Stimulated activated CD8-positive, alpha-beta memory T cell treated with anti-CD3 and anti-CD28 coated beads, Interleukin-12 subunit alpha, Interleukin-12 subunit beta, amount 100 ng/mL, for 24 hours (primary cell): Measurements from ENCODE around the gene SPOCK2.
A peak's percentile ranks its signal among the peaks of the same experiment; 100 is the strongest.

Source experiments
- DNase-seq: peaks from one replicate; pipeline ENCODE4 v3.0.0-alpha.2; 2020; ENCODE audit errors: extremely low read depth

Gene SPOCK2

GRCh38 chr10:72058347-72058898 is 29.9 kb downstream of the SPOCK2 start:
- no peak for DNase-seq

GRCh38 chr10:72056932-72057751 is 31.2 kb downstream of the SPOCK2 start:
- DNase-seq = no peak

- no peak for DNase-seq
Measured at GRCh38 chr10:72056113-72056512, 32.2 kb downstream of the SPOCK2 start.

GRCh38 chr10:72053690-72054089 is 34.7 kb downstream of the SPOCK2 start:
- DNase-seq = no peak

- DNase-seq = no peak
Measured at GRCh38 chr10:72050873-72051272, 37.5 kb downstream of the SPOCK2 start.

GRCh38 chr10:72049969-72050781 is 38.2 kb downstream of the SPOCK2 start:
- no peak for DNase-seq

- DNase-seq = no peak
Measured at GRCh38 chr10:72049472-72049871, 38.9 kb downstream of the SPOCK2 start.

GRCh38 chr10:72048450-72049124 is 39.8 kb downstream of the SPOCK2 start:
- peak; percentile 62 for DNase-seq

GRCh38 chr10:72045586-72045985 is 42.8 kb downstream of the SPOCK2 start:
- no peak for DNase-seq

GRCh38 chr10:72044417-72045041 is 43.8 kb downstream of the SPOCK2 start:
- DNase-seq = no peak

- DNase-seq = no peak
Measured at GRCh38 chr10:72043016-72043834, 45.1 kb downstream of the SPOCK2 start.

GRCh38 chr10:72041491-72041890 is 46.9 kb downstream of the SPOCK2 start:
- DNase-seq = no peak

- no peak for DNase-seq
Measured at GRCh38 chr10:72039377-72039776, 49.0 kb downstream of the SPOCK2 start.

GRCh38 chr10:72038458-72039001 is 49.8 kb downstream of the SPOCK2 start:
- DNase-seq = no peak

- no peak for DNase-seq
Measured at GRCh38 chr10:72037811-72038210, 50.5 kb downstream of the SPOCK2 start.

- DNase-seq = no peak
Measured at GRCh38 chr10:72037266-72037665, 51.1 kb downstream of the SPOCK2 start.

GRCh38 chr10:72035252-72035887 is 53.0 kb downstream of the SPOCK2 start:
- DNase-seq = no peak

- no peak for DNase-seq
Measured at GRCh38 chr10:72034761-72035160, 53.6 kb downstream of the SPOCK2 start.

GRCh38 chr10:72034040-72034499 is 54.3 kb downstream of the SPOCK2 start:
- no peak for DNase-seq
